HPDE6-E6E7 (cell line): ENCODE data around the gene TTC7B.

Source experiments
- DNase-seq: peaks from one replicate; pipeline ENCODE4 v3.0.0; 2011; ENCODE audit warnings: missing footprints; ENCODE audit errors: extremely low spot score

TTC7B gene

GRCh38 chr14:90777358-90777757 lies 38.9 kb downstream of the TTC7B start:
- no peak for DNase-seq

- no peak for DNase-seq
These were observed 40.8 kb downstream of the TTC7B start for GRCh38 chr14:90775441-90775840.

- DNase-seq, result no peak
These were observed 41.9 kb downstream of the TTC7B start for GRCh38 chr14:90774316-90774715.

DNA sequence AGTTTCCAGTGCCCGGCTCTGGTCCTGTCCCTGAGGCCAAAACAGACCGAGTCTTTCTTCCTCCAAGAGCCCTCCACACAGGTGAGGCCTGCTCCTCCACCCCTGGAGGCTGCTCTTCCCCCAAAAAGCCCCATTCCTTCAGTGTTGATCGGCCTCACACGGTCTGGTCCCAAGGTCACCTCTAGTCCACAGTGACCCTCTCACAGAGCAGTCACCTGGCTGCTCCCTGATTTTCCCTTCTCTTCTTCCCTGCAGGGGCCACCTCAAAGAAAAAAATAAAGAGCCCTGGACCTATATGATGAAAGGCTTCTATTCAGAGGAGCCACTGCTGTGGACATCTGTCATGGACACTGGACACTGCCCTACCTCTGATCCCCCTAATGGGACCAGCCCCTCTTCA lies 42.5 kb downstream of the TTC7B start:
- no peak for DNase-seq

GRCh38 chr14:90773196-90773486 lies 43.1 kb downstream of the TTC7B start:
- DNase-seq, result no peak

GRCh38 chr14:90767899-90768298 lies 48.3 kb downstream of the TTC7B start:
- DNase-seq, result no peak

- DNase-seq, result peak; percentile 20
These were observed 55.5 kb downstream of the TTC7B start for GRCh38 chr14:90760591-90761316.

DNA sequence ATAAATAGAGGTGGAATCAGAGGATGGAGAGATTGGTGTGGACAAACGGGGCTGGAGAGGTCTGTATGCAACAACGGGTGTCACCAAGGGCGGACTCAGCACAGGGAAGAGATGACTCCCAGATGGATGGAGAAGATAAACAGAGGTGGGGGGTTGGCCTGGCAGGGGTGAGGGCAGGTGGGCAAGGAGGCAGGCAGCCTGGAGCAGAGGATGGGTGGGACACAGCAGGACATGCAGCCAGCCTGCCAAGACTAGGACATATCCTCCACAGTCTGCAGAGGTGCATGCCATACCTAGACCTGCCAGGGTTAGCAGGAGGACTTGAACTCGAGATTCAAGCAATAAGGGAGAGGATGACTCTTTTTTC lies 56.2 kb downstream of the TTC7B start:
- DNase-seq, result no peak

DNA sequence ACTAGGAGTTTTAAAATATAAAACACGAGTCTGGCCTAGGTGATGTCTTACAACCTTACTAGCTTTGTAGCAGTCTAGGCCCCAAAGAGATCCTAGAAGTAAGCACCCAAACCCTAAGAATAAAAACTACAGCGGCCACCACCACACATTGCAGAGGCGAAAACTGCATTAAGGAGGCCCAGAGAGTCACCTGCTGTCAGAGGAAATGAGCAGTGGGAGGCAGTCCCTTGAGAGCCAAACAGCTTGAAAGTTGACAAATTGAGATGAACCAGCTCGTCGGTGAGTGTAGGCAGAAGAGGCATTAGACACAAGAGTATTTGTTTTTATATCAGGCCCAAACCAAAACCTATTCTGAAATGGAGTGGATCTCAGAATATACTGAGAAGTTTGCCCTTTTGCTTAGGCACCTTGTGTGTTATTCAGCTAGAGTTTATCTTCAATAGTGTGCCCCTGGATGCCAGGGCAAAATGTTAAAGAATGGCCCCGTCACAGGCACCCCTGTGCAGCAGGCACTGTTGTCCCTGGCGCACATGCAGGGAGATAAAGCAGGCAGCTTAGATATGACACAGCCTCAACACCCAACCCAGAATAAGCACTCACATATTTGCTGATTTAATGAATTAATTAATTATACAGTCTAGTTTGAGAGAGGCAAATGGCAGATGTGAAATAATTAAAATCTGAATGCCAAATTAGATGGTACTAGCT lies 56.7 kb downstream of the TTC7B start:
- DNase-seq, result no peak

DNA sequence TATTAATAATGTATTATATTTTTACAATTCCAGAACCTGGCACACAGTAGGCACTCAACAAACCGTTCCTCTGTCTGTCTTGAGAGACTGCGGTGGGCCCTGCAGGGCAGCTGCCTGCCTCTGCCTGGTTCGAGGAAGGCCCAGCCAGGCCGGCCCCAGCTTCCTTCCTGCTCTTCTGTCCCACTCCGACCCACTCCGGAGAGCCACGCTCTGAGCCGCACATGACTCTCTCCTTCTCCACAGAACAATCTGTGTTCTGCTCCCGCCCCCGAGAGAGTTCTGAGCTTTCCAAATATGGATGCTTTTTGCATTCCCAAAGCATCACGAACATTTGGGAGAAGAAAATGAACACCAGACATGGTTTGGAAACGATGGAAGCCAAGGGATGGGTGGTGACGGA lies 57.3 kb downstream of the TTC7B start:
- DNase-seq, result no peak

DNA sequence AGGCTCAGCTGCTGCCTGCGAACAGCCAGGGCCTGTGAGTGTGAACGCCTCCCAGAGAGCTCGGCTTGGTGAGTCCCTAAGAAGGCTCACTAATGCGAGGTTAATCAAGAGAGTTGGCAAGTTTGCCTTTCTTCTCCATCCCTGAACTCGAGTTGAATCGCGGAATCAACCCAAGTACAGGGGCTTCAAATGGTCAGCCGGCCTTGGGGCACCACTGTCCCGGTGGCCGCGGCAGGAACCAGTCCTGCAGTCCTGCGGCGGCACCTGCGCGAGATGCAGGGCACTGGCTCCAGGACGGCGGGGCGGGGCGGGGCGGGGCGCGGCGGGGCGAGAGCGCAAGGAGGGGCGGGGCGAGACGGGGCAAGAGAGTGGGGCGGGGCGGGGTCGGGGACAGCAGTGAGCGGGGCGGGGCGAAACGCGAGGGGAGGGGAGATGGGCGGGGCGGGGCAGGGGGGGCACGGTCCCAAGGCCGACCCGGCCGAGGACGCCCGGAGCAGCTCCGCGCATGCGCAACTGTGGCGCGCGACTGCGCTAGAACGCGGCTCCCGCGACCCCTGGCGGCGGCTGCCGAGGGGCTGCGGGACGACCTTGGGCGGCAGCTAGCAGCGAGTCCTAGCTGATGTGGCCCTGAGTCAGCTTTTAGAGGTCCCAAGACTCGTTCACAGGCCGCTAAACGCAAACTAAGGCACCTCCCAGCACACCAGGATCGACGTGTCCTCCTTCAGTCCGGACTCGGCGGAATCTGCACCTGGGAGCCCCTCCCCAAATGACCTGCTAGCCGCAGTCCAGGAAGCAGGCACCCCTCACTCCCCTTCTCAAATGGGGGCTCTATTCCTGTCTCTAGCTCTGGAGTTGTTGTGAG lies 58.0 kb downstream of the TTC7B start:
- peak; percentile 96 for DNase-seq

DNA sequence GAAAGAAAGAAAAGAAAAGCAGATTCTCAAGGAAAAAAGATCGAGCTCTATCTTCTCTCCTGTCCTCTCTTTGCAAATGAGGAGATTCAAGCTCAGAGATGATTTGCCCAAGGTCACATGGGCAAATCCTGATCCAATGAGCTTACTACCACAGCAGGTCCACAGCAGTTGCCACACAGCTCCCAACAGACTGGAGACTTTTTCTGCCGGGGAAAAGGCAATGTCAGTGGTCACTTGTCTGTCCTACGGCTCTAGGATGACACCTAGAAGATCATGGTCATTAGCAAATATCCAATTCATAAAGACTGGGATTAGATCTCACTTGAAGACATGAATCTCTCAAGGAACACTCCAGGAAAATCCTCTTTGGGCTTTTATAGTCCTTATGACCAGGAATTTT lies 58.8 kb downstream of the TTC7B start:
- no peak for DNase-seq

DNA sequence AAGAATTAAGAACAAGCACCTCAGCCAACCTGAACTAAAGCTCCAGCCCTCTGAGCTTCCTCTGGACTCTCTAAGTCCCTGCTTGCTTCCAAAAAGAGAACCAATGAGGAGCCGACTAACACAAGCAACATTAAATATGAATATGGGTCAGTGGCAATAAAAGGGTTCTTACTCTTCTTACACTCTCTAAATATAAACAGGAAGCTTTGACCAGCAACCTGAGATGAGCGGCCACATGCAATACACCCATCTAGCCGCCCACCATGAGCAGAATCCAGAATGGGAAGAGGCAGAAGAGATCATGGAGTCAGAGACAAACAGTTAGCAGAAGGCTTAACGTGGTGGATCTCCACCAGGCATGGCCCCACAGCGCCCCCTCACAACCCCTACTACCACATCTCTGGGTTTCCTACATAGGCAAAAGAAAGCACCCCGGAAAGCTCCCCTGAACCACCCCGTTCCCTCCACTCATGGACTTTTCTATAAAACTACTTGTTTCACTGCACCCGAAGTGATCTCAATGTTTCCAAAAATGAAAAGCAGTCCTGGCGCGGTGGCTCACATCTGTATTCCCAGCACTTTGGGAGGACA lies 59.4 kb downstream of the TTC7B start:
- DNase-seq, result no peak

- no peak for DNase-seq
These were observed 60.4 kb downstream of the TTC7B start for GRCh38 chr14:90755661-90756304.

- no peak for DNase-seq
These were observed 62.7 kb downstream of the TTC7B start for GRCh38 chr14:90753456-90754005.

DNA sequence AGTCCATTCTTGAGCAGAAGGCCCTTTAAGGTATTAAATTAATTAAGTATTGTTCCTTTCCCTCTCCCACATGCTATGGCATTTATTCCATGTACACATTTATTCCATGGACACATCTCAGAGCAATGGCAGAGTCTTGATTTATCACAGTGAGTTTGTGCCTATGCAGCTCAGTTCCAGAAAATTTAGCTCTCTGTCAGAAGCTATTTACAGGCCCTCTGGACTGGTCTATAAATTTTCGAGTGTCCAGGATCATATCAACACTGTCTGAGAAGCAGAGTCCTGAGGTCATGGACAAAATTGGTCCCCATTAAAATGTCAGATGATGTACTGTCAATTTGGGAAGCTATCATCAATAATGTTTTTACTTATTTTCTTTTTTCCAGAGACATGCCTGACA lies 65.5 kb downstream of the TTC7B start:
- DNase-seq, result no peak

- no peak for DNase-seq
These were observed 66.0 kb downstream of the TTC7B start for GRCh38 chr14:90750191-90750590.

- DNase-seq, result no peak
These were observed 68.3 kb downstream of the TTC7B start for GRCh38 chr14:90747909-90748308.

- no peak for DNase-seq
These were observed 72.4 kb downstream of the TTC7B start for GRCh38 chr14:90743826-90744225.

DNA sequence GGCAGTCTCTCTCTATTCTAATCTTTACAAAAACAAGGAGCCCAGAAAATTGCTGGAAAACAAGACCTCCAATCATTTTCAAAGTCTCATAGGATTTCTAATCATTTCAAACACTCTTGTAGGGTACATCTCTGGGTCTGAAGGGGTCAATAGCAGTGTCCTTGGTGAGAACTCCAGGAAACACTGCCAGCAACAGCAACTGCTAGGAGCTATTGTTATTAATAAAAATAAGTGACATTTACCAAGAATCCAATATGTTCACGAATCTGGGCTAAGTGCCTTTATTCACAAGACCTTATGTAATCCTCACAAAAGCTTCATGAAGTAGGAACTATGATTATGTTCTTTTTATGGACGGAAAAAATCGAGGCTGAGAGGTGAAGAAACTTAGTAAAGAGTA lies 72.8 kb downstream of the TTC7B start:
- no peak for DNase-seq

DNA sequence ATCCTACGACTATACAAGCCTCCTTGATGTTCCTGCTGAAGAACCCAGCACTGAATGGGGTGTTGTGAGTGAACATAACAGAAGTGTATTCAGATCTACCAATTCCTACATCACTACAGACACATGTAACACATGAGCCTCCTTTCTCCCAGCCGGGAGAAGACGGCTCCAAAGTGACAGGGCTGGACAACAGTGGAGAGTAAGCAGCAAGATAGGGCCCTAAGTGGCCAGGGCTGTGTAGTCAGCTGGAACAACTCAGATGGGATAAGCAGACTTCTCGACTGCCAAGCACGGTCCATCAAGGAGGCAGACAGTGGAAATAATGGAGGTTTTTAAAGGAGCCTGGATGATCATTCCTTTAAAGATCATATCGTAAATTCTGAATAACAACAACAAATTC lies 73.5 kb downstream of the TTC7B start:
- DNase-seq, result no peak

DNA sequence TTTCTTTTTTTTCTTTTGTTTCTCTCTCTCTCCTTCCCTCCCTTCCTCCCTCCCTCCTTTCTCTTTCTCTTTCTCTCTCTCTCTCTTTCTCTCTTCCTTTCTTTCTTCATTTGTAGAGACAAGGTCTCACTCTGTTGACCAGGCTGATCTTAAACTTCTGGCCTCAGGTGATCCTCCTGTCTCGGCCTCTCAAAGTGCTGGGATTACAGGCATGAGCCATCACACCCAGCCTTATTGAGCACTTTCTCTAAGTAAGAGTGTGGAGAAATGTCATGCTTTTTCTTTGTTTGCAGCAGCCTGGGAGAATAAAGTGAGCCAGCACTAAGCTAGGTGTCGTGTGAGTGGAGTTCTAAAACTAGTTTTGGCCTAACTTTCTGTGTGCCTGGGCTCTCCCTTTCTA lies 74.0 kb downstream of the TTC7B start:
- no peak for DNase-seq
